NCI-H1105 (cell line): Measurements from ENCODE around the gene TPPP3.
A peak's percentile ranks its signal among the peaks of the same experiment; 100 is the strongest.
"Not testable (repeated sequence)": the region's sequence is repeated elsewhere in the genome, so short reads cannot be mapped to it uniquely, and the experiment has no call there.

Source experiments
- DNase-seq: peaks from one replicate; lab custom pipeline; 2025; lab: John Stamatoyannopoulos, UW

Gene TPPP3

DNA sequence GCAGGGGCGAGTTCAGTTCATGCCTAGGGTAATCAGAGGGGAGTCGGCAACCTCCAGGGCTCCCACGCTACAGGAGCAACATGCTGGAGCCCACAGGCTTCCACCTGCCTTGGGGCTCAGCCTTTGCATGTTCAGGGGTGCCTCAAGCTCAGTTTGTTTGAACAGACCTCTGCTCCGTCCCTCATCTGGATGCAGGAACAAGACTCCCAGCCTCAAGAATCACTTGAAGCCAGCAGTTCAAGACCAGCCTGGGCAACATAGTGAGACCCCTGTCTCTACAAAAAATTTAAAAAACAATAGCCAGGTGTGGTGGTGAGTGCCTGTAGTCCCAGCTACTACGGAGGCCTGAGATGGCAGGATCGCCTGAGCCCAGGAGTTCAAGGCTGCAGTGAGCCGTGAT is 32.7 kb upstream of the TPPP3 start:
- no peak for DNase-seq

DNA sequence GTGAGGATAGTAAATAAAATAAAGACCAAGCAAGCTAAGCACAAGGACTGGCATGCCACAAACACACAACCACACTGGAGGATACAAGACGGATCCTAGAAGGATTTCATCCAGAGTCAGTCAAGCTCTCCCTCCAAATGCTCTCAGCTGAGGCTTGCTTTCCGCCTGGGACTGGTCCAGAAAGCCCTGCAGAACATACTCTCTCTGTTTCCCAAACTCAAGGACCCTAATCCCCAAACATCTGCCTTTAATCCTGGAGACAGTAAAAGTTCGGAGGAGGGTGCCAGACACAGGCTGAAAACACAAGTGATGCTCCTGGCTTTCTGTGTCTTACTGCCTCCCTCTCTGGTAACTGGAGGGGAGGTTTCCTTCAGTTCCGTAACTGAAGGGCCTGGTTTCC is 32.3 kb upstream of the TPPP3 start:
- DNase-seq, result no peak

DNA sequence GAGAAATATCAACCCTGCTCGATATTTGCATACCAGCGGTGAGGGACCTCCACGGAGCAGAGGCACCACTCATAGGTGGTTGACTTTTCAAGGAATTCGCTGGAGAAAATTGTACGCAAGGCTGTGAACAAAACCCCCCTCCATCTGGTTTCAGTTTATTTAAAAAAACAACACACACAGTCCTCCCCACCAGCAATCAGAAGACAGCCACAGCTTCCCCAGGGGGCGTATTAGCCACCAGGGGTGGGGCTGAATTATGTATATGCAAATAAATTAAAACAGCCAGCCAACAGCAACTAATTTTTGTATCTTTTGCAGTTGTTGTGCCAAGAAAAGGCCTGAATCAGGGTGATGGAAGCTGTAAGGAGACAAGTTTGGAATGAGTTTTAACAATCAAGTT is 31.8 kb upstream of the TPPP3 start:
- DNase-seq, result no peak

DNA sequence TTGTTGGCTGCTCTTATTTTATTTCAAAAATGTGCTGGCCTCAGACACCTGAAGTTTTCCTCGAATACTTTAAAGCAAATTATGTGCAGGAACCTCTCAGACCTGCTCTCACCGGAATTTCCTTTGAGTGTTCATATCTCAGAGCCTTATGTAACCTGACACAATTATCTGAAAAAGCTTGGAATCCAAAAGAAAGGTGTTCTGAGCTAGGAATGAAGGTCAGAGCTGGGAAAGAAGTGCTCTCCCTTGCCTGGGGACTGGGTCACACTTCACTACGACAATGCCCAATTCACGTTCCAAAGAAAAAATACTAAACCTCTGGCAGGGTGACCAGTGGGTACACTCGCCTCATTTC is 30.9 kb upstream of the TPPP3 start:
- DNase-seq, result no peak

DNA sequence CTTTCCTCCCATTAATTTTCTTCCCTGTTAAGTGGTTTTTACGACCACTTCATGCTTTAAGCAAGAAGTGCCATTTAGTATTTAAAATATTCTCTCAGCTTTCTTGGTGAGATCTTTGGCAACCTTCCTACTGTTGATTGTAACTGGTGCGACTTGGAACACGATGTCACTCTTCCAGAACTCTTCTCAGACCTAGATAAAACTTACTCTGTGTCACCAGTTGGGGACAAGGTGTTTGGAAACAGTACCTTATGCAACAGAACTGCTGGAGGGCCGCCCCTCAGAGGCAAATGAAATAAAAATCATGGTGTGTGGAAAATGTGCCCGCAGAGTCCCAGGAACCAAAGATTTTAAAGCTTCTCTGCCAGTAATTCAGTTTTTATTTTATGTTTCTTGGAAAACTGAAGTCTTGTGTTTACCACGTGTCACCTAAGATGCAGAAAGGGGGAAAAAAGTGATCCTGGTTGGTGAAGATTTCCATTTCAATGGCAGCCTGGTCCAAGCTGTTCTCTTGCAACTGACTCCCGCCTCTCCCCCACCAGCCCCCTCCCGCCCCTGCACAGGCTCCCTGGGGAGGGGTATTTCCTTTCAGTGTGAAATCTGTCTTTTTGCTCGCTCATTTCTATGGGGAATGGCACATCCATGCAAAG is 30.4 kb upstream of the TPPP3 start:
- DNase-seq, result no peak

DNA sequence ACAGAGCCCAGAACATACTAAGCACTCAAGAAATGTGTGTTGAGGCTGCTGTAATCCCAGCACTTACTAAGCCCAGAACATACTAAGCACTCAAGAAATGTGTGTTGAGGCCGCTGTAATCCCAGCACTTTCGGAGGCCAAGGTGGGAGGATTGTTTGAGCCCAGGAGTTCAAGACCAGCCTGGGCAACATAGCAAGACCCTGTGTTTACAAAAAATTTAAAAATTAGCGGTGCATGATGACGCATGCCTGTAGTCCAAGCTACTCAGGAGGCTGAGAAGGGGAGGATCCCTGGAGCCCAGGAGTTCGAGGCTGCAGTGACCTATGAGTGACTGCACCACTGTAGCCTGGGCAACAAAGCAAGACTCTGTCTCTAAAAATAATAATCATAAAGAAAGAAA is 29.7 kb upstream of the TPPP3 start:
- DNase-seq, result no peak

DNA sequence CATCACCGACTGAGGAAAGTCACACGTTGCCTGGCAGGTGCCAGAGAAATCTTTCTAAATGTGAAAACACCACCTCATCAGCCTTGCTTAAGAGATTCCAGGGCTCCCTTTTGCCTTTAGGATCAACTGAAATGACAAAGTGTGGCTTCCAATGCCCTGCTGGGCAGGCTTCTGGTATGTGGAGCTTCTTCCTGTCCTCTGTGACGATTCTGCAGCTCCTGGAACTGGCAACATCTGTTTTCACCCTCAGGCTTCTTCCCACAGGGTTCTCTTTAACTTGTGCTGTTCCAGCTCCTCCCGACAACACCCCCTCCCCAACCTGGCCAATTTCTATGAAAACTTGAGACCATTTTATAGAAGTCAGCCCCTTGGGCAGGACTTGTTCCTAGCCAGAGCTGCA is 27.7 kb upstream of the TPPP3 start:
- no peak for DNase-seq

DNA sequence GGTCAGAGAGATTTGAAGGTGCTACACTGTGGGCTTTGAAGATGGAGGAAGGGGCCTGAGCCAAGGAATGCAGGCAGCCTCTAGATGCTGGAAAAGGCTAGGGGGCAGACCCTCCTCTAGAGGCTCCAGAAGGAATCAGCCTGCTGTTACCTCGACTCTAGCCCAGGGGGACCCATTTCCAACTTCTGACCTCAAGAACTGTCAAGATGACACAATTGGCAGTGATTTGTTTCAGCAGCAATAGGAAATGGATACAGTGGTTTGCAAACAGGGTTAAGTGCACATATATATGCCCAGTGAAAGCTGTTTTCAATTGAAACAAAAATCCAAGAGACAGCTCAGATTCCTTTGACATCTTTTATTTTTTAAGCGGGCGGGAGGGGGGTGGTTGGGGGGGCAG is 26.6 kb upstream of the TPPP3 start:
- no peak for DNase-seq

DNA sequence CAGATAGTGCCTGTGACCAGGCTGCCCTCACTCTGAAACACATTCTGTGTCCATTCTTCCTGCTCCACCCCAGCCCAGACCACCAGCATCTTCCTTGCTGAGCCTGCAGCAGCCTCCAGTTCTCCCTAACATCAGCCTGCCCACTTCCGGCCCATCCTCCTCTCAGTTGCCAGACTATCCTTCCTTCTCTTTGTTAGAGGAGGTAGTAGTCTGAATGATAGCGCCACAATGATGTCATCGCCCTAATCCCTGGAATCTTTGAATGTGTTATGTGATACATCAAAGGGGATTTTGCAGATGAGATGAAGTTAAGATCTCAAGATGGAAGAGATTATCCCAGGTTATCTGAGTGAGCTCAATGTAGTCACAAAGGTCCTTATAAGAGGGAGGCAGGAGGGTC is 26.2 kb upstream of the TPPP3 start:
- DNase-seq, result no peak

DNA sequence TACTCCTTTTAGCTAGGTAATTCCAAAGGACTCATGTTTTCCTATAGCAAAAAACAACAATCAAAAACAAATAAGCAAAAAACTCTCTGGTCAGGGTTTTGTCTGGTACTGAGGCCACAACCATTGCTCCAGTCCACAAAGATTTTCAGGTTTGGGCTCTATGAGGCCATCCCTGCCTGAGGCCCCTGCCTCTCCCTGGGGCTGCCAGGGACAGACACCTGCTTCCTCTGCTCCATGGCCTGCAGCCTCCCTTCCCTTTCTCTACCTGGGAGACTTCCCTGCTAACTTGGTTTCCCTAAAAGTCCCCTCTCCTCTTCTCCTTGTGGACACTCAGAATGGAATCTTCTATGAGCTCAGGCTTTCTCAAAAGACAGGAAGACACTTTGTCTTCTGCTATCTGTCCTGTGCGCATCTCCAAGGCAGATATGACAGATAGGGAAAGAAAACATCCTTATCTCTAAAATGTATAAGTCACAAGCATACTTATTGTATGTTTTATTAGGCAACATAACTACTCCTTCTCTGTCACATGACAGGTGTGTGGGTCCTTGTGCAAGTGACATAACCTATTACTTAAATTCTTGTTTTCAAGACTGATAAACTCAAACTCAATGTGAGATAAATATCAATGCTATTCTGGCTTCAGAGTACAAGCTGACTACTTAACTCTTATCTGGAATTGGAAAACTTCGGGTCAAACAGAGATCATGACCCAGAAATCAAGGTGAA is 24.2 kb upstream of the TPPP3 start:
- DNase-seq, result no peak

DNA sequence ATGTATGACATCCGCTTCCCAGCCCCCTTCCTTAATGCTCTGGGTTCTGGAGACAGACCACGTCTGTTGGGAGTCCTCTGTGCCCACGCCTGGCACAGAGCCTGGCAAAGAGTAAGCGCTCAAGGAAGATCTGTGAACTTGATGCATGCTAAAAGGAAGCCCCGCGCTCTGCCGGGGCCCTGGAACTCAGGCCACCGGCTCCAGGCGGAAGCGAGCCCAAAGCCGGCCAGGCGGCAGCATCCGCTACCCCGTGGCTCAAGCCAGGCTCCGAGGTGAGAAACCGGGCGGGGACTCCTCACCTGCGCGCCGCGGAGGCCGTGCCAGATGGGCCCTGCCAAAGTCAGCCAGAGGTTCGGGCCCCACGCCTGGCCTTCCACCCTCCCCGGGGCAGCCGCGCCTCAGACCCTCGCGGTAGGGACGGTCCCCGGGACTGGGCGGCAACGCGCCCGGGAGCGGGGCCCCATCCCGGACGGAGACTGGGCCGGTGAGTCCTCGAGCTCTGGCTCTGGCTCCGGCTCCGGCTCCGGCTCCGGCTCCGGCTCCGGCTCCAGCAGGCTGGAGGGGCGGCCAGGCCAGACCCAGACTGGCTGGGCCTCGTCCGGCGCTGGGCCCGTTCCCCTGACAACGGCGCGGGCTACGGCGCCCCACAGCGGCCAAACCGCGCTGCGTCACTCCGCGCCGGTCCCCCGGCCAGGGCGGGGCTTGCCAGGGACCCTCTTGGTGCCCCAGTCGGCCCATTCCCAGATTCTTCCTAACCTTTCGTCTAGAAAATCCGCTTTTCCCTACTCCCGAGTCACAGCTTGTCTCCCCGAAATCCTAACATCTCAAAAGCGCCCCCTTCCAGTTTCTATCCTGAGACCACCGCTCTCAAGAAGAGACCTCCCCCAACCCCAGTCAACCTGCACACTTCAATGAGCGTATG is 22.8 kb upstream of the TPPP3 start, which contains the start of gene ZDHHC1:
Gene ZDHHC1 (minus strand): TSS at position 606 of the 922 bp plus-strand sequence. CDS start 8,702 bp downstream, outside the sequence.
- peak; percentile 35 for DNase-seq

DNA sequence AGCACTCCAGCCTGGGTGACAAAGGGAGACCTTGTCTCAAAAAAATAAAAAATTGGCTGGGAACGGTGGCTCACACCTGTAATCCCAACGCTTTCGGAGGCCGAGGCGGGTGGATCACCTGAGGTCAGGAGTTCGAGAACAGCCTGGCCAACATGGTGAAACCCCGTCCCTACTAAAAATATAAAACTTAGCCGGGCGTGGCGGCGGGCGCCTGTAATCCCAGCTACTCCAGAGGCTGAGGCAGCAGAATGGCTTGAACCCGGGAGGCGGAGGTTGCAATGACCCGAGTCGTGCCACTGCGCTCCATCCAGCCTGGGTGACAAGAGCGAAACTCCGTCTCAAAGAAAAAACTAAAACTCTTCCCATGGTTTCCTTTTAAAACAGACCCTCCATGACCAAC is 22.1 kb upstream of the TPPP3 start:
- not testable (repeated sequence) for DNase-seq

DNA sequence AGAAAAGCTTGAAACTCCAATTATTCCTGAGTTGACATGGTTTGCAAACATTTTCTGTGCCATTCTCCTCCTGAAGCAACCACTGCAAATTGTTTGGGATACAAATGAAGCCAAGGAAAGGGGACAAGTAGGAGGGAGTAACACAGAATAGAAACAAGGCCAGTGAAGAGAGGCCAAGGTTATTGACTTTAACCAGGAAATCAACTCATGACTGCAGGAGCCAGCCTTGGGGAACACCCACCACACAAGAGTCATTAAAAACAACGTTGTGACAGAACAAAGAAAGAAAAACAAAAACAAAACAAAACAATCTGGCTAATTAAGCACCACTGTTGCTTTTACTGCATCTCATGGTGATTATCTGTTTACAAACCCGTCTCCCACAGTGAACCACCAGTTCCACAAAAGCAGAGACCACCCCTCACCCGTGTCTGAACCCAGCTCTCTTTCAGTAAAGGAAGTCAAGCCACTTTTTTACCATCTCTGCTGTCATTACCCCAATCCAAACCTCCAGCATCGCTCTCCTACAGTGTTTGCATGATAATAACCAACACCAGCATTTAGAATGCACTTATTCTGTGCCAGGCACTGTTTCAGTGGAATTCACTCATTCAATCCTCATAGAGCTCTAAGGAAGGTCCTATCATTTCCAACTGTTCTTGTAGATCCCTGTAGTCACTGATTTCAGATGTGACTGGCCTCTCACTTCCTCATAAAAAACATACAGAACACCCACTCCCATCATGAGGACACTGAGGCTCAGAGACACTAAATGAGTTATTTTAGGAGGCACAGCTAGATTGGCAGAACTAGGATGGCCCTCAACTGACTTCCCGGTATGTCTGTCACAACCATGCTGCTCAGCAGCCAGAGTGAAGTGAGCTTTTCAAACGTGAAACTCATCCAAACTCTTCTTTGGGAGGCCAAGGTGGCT is 20.9 kb upstream of the TPPP3 start:
- DNase-seq, result no peak

DNA sequence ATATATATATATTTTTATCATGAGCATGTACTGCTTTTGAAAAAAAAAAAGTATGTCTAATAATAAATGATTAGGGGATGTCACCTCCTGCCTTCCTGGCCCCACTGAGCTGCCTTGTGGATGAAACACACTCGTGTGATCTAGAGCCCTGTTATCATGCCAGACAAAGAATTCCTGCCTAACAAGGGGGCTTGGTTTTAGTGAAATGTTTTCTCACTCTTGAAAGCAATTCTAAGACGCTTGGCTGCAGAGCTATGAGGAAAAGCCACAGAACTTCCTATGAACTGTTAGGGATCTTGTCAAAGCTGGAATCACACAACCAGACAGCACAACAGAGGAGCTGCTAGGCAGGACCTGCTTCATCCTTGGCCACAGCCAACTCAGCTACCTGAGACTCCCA is 19.0 kb upstream of the TPPP3 start:
- DNase-seq, result no peak

DNA sequence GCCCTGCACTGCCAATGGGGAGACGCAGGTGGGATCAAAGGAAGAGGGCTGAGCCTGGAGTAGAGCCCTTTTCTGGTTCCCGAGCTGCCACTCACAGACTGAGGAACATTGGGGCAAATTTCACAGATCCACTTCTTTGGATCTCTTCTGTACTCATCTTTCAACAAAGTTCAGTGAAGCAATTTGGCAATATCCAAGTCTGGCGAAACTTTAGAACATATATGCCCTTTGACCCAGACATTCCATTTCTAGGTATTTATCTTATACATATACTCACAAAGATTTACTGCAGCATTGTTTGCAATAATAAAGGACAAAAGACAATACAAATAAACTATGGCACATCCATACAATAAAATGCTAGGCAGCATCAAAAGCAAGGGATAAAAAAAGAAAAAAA is 18.0 kb upstream of the TPPP3 start:
- DNase-seq, result no peak

DNA sequence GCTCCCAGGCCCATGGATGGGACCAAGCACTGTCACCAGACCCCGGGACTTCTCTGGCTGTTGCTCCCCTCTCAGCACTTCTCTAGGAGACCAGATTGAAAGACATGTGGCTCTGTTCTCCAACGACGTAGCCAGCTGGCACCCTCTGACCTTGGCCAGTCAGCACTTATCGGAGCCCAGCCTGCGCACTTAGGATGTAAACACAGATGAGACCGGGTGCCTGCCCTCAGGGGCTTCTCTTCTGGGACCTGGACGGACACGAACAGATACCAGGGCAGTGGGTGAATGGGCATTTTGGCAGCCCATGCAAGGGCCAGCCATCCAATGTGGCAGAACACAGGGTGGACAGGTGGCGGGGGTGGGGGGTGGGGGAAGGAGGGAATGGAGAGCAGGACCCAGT is 16.3 kb upstream of the TPPP3 start:
- no peak for DNase-seq

DNA sequence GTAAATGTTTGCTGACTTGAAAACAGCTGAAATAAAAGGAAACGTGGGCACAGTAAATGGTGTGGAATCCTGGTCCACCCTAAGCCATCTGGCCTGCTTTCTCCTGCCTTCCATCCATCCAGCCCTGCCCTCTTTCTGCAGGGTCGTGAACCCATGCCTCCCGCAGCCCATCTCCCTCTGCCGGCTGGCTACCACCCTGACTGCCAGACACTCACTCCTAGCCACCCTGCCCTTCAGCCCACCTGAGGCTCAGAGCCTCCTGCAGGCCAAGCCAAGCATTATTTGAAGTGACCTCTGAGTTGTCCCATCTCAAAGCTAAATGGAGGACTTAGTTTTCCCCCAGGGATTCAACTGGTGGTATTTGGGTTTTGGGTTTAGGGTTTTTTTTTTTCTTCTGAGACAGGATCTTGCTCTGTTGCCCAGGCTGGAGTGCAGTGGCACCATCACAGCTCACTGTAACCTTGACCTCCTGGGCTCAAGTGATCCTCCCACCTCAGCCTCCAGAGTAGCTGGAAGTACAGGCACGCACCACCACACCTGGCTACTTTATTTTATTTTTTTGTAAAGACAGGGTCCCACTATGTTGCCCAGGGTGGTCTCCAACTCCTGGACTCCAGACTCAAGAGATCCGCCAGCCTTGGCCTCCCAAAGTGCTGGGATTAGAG is 14.6 kb upstream of the TPPP3 start:
- no peak for DNase-seq

DNA sequence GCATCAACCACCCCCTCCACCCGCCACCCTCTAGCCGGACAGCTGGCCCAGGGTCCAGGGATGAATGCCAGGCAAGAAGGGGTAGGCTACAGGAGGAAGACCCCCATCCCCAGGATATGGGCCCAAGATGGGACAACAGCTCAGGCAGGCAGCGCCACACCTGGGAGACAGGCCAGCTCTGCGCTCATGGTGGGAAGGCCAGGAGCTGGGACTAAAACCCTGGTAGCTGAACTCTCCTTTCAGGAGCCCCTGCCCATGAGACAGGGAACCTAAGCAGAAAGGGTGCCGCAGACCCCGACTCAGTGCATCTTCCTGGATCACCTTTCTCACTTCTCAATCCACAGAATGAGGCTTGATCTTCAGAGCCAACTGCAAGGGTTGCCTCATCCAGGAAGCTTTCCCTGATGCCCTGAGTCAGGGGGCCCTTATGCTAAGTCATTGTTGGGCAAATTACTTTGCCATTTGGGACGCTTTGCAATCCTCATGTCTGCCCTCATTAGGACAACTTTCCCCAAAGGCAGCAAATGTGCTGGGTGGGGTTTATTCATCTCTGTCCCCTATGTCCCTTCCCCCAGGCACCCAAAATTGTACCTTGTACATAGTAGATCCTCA is 14.0 kb upstream of the TPPP3 start:
- no peak for DNase-seq

DNA sequence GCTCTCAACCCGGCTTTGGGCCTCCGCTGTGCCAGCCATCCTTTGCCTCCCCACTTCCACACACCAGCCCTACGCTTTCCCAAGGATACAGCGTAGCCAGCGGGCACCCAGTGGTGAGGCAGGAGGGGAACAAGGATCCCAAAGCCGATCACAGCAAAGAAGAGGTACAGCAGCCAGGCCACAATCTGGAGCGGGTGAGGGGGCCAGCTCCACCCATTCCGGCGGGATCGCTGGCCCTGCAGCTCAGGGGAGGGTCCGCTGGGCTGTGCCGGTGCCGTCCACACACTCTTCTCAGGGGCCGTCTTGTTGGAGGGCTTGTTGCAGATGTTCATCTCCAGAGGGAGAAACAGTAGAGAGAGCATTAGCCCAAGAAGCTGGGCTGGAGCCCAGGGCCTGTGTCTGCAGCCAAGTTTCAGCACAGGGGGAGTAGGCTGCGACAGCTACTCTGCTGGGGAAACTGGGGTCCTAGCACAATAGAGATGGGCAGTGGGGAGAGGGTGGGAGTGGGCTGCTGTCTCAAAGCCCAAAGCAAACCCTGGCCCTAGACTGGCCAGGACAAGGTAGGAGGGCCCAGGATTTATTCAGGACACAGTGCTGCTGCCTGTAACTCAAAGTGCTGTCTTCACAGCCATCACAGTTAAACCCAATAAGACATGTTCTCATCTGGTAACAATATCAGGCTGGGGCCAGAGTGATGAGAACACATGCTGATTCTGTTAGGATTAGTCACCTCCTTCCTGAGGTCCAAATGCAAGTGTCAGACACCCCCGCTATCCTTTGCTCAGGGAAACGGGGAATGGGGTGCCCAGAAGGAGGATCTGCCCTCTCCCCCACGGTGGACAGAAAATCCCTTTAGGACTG is 13.0 kb upstream of the TPPP3 start:
- no peak for DNase-seq

DNA sequence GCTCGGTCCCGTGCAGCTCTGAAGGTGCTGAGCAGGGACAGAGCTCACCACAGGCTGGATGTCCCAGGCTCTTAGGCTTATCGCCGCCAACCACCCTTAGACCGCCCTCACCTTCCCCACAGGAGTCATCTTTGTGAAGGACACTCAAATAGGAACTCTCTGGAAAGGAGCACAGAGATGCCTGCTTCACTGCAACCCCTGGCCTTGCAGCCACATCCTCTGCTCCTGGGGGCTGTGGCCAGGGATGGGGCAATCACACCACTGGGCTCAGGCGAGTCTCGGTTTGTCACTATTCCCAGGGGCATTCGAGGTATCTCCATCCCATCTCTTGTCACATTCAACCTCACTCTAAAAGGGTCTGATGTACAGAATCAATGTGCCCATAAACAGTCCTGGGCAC is 12.0 kb upstream of the TPPP3 start:
- no peak for DNase-seq
